ENCODE measurements around the gene ATIC.

- TF ChIP-seq CTCF (IDR thresholded peaks at IDR 0.05) (no peak), POLR2A (IDR thresholded peaks at IDR 0.05) (no peak)
Observed at GRCh38 chr2:215355801-215356200, 43.9 kb downstream of the ATIC start.

Measured in adrenal gland (tissue), 5 donors.